PC-3 (cell line): ENCODE measurements around the gene ASMTL. TPM values are rescaled to one million over a fixed set of nuclear protein-coding genes. Genes with fewer than 3 reads are reported as not detected.

Experiments
- ATAC-seq: fragments of 200-7000 bp; cut with Tn5 transposase; 2 replicates; pipeline ENCODE4 v1.9.1; 2020; ENCODE audit warnings: mild to moderate bottlenecking, moderate library complexity
- BruUV-seq: library from RNA; stranded (reverse); fragments of 400-500 nt; replicated peaks from 2 replicates; lab custom pipeline; 2021; lab: Mats Ljungman, UMichigan
- CTCF ChIA-PET: fragments of 300-600 bp; sonication (Branson Sonifier 250); formaldehyde crosslinking; loops from one replicate; lab custom pipeline; 2022; ENCODE audit warnings: antibody characterized with exemption; lab: Charles Lee
- POLR2A ChIA-PET: fragments of 300-600 bp; sonication (Branson Sonifier 250); formaldehyde crosslinking; loops from one replicate; lab custom pipeline; 2022; ENCODE audit warnings: antibody characterized with exemption; ENCODE audit not compliant: unreplicated experiment; lab: Charles Lee
- DNase-seq: peaks from one replicate; pipeline ENCODE4 v3.0.0-alpha.2; 2015
- H2AFZ ChIP-seq: fragments of 300-600 bp; sonication (generic); 2 replicates; pipeline ENCODE4 v1.6.0; 2016; ENCODE audit warnings: antibody characterized with exemption, low read length
- H3F3A ChIP-seq: fragments of 300-600 bp; sonication (generic); one replicate; pipeline ENCODE4 v1.6.0; 2017; ENCODE audit warnings: antibody characterized with exemption, low read length, control low read depth, mild to moderate bottlenecking; ENCODE audit not compliant: unreplicated experiment
- H3K27ac ChIP-seq: fragments of 300-600 bp; sonication (generic); 2 replicates; pipeline ENCODE4 v1.5.1; 2016; ENCODE audit warnings: mild to moderate bottlenecking, low read length
- H3K27me3 ChIP-seq: fragments of 300-600 bp; sonication (generic); 2 replicates; pipeline ENCODE4 v1.6.1; 2016; ENCODE audit warnings: low read length, mixed read lengths
- H3K36me3 ChIP-seq: fragments of 300-600 bp; sonication (generic); 2 replicates; pipeline ENCODE4 v1.6.1; 2016; ENCODE audit warnings: low read depth, mixed run types, low read length, mixed read lengths
- H3K4me1 ChIP-seq: fragments of 300-600 bp; sonication (generic); 2 replicates; pipeline ENCODE4 v1.5.1; 2016; ENCODE audit warnings: low read length; ENCODE audit not compliant: insufficient read depth
- H3K4me2 ChIP-seq: fragments of 300-600 bp; sonication (generic); 2 replicates; pipeline ENCODE4 v1.6.0; 2016; ENCODE audit warnings: low read length
- H3K4me3 ChIP-seq: fragments of 300-600 bp; sonication (generic); 2 replicates; pipeline ENCODE4 v1.5.1; 2016; ENCODE audit warnings: mild to moderate bottlenecking, low read length, mixed read lengths
- H3K79me2 ChIP-seq: fragments of 300-600 bp; sonication (generic); 2 replicates; pipeline ENCODE4 v1.6.1; 2017; ENCODE audit warnings: low read length, mixed read lengths
- H3K9ac ChIP-seq: fragments of 300-600 bp; sonication (generic); 2 replicates; pipeline ENCODE4 v1.6.0; 2016; ENCODE audit warnings: mild to moderate bottlenecking, low read length
- H3K9me2 ChIP-seq: fragments of 300-600 bp; sonication (generic); replicated peaks from 2 replicates; pipeline ENCODE4 v1.6.1; 2016; ENCODE audit warnings: mixed run types, low read length, mixed read lengths
- H3K9me3 ChIP-seq: fragments of 300-600 bp; sonication (generic); 2 replicates; pipeline ENCODE4 v1.6.1; 2016; ENCODE audit warnings: low read length, mixed read lengths
- H4K20me1 ChIP-seq: fragments of 300-600 bp; sonication (generic); 2 replicates; pipeline ENCODE4 v1.6.1; 2016; ENCODE audit warnings: low read length, mixed read lengths
- CTCF ChIP-seq: fragments of 300-600 bp; sonication (generic); conservative IDR thresholded peaks from 2 replicates; pipeline ENCODE4 v1.5.1; 2017; ENCODE audit warnings: antibody characterized with exemption, low read depth, mild to moderate bottlenecking, low read length
- EZH2 ChIP-seq: fragments of 300-600 bp; sonication (generic); IDR thresholded peaks from one replicate; pipeline ENCODE4 v1.6.1; 2017; ENCODE audit warnings: antibody characterized with exemption, mild to moderate bottlenecking, low read length; ENCODE audit not compliant: unreplicated experiment
- EZH2phosphoT487 ChIP-seq: fragments of 300-600 bp; sonication (generic); IDR thresholded peaks from 2 replicates; pipeline ENCODE4 v1.6.1; 2018; ENCODE audit warnings: mild to moderate bottlenecking, antibody characterized with exemption, low read length, borderline replicate concordance
- intact Hi-C: fragments of 100-400 bp; cut with micrococcal nuclease; formaldehyde crosslinking; loops from 2 replicates; pipeline ENCODE4 v1.9.0; 2023
- total RNA-seq: library from RNA; depleted of rRNA; stranded (reverse); fragments of >200 nt; gene quantifications from 2 replicates; pipeline ENCODE4 v1.2.3, GENCODE V29; 2014

ASMTL gene
- total RNA-seq, 1 experiment from 2014 or later, result 6.7 TPM

DNA sequence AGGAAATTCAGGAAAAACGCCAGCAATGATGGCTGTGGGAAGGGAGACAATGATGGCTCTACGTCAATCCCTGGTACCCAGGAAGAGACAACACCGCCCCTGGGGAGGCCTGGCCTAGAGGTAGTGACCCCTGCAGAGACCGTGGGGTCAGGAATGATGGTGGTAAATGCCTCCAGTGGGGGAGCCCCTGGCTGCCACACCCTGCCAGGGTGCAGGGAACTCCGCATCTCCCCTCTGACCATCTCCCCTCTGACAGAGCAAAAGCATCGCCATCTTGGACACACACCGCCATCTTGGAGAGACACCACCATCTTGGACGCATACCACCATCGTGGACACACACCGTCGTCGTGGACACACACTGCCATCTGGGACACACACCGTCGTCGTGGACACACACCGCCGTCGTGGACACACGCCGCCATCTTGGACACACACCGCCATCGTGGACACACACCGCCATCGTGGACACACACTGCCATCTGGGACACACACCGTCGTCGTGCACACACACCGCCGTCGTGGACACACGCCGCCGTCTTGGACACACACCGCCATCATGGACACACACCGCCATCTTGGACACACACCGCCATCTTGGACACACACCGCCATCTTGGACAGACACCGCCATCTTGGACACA, 9.9 kb downstream of the ASMTL start:
- no peak overlapping the region for H2AFZ ChIP-seq
- H3K4me2 ChIP-seq, result no peak overlapping the region
- H3K9me2 ChIP-seq, result no peaks in the 10 kb centered on the region
- H3F3A ChIP-seq, result no peaks in the 10 kb centered on the region
- no peaks in the 10 kb centered on the region for H3K36me3 ChIP-seq
- H3K9me3 ChIP-seq, result no peaks in the 10 kb centered on the region
- ATAC-seq, result no peak
- no peaks in the 10 kb centered on the region for H3K4me1 ChIP-seq
- BruUV-seq, result no TSS peak
- H3K9ac ChIP-seq, result no peak overlapping the region
- H3K79me2 ChIP-seq, result no peaks in the 10 kb centered on the region
- H3K27me3 ChIP-seq, result no peaks in the 10 kb centered on the region
- H4K20me1 ChIP-seq, result no peaks in the 10 kb centered on the region
- ChIA-PET POLR2A (no interaction called here), CTCF (no interaction called here)
- no peak for TF ChIP-seq EZH2phosphoT487
- TF ChIP-seq EZH2, result no peak
- no peak for TF ChIP-seq CTCF
- DNase-seq, result no peak
- intact Hi-C loops, result no loop called here
- no peak overlapping the region for H3K4me3 ChIP-seq
- H3K27ac ChIP-seq, result no peak overlapping the region

- TF ChIP-seq EZH2phosphoT487 (no peak), EZH2 (no peak), CTCF (no peak)
- Histone ChIP-seq H2AFZ (no peak overlapping the region), H3K4me1 (no peaks in the 10 kb centered on the region), H3F3A (no peaks in the 10 kb centered on the region), H3K27me3 (no peaks in the 10 kb centered on the region), H3K4me3 (no peak overlapping the region), H3K9me3 (no peaks in the 10 kb centered on the region), H3K27ac (no peak overlapping the region), H3K9me2 (no peaks in the 10 kb centered on the region), H3K4me2 (no peak overlapping the region), H3K9ac (no peak overlapping the region), H3K79me2 (no peaks in the 10 kb centered on the region), H4K20me1 (no peaks in the 10 kb centered on the region), H3K36me3 (no peaks in the 10 kb centered on the region)
- intact Hi-C loops, result no loop called here
- DNase-seq, result no peak
- BruUV-seq, result no TSS peak
- POLR2A ChIA-PET, result no interaction called here
- ATAC-seq, result no peak
- CTCF ChIA-PET, result no interaction called here
Measured at GRCh38 chrX:1442016-1442665, 10.6 kb downstream of the ASMTL start.

DNA sequence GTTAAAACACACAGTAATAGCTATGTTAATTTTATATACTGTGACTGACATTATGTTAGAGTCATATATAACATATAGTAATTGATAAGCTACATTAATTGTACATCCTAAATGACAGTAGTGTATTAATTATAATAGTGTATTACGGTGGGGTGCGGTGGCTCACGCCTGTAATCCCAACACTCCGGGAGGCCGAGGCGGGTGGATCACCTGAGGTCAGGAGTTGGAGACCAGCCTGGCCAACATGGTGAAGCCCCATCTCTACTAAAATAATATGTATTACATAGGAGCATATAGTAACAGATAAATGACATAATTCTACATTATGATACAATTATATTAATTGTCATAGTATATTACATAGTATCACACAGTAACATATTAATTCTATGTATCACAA, 12.2 kb downstream of the ASMTL start:
- H3K27me3 ChIP-seq, result no peaks in the 10 kb centered on the region
- BruUV-seq, result no TSS peak
- H3K9me2 ChIP-seq, result no peaks in the 10 kb centered on the region
- H3K4me2 ChIP-seq, result no peak overlapping the region
- no peak overlapping the region for H3K9ac ChIP-seq
- DNase-seq (no peak), ATAC-seq (no peak)
- H3K4me1 ChIP-seq, result no peaks in the 10 kb centered on the region
- CTCF ChIA-PET, result no interaction called here
- no peaks in the 10 kb centered on the region for H3K79me2 ChIP-seq
- no peaks in the 10 kb centered on the region for H4K20me1 ChIP-seq
- no peak overlapping the region for H3K27ac ChIP-seq
- no peaks in the 10 kb centered on the region for H3F3A ChIP-seq
- TF ChIP-seq CTCF (no peak), EZH2 (no peak), EZH2phosphoT487 (no peak)
- no peak overlapping the region for H2AFZ ChIP-seq
- no peak overlapping the region for H3K4me3 ChIP-seq
- POLR2A ChIA-PET, result no interaction called here
- H3K36me3 ChIP-seq, result no peaks in the 10 kb centered on the region
- no peaks in the 10 kb centered on the region for H3K9me3 ChIP-seq
- intact Hi-C loops, result no loop called here
